Measurements from ENCODE around the gene APOL1.
A peak's percentile ranks its signal among the peaks of the same experiment; 100 is the strongest.
"Not testable (repeated sequence)": the region's sequence is repeated elsewhere in the genome, so short reads cannot be mapped to it uniquely, and the experiment has no call there.

Gene APOL1

DNA sequence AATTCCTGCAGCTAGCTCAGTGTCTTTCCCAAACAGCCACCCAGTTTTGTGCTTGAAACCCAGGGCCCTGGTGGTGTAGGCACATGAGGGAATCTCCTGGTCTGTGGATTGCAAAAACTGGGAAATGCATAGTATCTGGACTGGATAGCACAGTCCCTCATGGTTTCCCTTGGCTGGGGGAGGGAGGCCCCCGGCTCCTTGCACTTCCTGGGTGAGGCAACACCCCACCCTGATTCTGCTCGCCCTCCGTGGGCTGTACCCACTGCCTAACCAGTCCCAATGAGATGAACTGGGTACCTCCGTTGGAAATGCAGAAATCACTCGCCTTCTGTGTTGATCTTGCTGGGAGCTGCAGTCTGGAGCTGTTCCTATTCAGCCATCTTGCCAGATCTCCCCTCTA lies 19.0 kb downstream of the APOL1 start:
- DNase-seq (ENCODE audit: low read depth): not testable (repeated sequence)

DNA sequence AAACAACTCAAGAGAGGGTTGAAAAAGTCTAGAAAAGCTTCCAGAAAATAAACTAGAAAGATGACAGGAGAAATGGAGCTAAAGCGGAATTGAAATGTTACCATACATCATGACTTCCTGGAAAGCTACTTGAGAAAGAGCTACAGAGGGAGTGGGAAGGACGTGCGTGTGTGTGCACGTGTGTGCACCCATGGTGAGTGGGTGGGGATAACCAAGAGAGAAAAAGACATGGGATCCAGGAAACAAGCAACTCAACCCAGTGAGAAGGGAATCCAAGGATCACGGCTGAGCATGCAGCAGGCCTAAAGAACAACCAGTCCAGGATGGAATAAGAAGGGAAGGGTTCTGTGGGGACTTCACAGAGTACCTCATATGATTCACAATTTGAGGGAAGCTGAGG lies 21.6 kb downstream of the APOL1 start:
- DNase-seq (ENCODE audit: low read depth): no peak

DNA sequence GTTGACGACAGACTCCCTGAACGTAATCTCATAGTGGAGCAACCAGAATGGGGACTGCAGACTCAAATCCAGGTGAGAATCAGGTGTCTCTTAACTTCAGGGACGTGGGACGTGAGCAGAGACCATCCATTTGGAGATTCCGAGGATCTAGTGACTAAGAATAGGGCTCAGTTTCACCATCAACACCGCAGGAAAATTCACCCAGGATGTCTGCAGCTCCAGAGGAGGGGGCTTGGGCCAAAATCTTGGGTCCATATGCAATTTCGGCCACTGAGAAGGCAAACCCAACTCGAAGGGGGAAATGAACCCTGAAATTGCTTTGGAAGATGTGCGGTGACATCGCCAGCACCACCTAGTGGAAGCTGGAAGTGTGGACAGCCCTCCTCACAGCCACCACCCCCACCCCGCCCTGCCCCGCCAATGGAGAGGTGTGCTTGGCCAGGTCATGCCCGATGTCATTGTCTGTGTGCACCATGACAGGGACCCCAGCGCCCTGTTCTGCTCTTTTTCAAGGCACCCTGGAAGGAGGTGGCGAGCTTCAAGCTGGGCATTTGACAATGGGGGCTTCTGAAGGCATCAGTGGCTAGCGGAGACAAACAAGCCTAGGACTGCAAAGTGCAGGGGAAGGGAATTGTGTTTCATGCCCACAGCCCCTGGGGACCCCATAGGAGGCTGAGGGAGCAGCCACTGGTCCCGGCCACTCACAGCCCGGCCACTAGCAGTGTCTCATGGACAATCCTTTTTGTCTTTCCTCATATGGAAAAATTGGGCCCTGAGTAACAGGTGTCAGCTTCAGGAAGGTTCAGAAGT lies 24.8 kb downstream of the APOL1 start:
- DNase-seq (ENCODE audit: low read depth): no peak

DNA sequence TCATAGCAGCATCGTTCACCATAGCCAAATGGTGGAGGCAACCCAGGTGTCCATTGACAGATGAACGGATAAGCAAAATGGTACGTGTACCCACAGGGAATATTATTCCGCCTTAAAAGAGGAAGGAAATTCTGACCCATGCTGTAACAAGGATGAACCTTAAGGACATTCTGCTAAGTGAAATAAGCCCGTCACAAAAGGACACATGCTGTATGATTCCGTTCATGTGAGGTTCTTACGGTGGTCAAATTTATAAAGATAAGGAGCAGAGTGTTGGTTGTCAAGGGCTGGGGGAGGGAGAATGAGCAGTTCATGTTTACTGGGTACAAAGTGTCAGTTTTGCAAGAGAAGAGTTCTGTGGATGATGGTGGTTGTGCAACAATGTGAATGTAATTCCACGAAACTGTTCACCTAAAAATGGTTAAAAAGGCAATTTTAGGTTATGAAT lies 26.3 kb downstream of the APOL1 start:
- DNase-seq (ENCODE audit: low read depth): no peak

DNA sequence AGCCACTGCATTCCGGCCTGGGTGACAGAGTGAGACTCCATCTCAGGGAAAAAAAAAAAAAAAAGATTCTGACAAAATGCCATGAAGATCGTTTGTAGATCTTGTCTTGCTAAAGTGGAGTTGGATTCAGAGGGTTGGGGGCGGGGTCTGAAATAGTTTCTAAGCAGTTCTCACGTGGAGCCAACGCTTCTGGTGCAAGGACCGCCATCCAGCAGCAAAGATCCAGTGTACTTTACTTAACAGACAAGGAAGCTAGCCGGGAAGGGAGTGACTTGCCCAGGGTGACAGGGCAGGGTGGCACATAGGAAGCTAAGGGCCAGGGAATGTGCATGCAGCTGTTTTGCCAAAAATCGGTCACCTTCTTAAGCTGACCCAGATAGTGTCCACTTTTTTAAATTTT lies 27.4 kb downstream of the APOL1 start:
- DNase-seq (ENCODE audit: low read depth): no peak

DNA sequence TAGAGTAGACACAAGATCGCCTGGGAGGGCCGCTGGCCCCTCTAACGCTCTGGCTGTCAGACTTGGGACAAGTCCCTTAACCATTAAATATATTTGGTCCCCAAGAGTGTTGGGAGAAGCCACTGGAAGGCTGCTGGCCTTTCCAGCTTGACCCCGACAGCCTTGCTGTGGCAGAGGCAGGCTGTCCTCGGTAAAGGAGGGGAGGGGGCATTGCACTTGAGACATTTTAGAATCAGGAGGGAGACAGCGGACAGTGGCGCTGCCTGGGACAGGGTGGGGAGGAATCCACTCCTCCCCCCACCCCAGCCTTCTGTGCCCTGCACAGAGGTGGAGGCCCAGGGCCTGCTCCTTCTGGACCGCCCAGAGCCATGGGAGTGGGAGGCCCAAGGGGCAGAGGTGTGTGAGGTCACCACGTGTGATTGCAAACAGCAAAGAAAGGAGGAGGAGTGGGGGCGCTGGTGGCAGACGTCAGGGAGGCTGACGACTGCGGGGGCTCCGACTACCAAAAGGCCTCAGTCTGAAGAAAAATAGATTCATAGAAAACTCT lies 28.9 kb downstream of the APOL1 start:
- no peak for DNase-seq (ENCODE audit: low read depth)

DNA sequence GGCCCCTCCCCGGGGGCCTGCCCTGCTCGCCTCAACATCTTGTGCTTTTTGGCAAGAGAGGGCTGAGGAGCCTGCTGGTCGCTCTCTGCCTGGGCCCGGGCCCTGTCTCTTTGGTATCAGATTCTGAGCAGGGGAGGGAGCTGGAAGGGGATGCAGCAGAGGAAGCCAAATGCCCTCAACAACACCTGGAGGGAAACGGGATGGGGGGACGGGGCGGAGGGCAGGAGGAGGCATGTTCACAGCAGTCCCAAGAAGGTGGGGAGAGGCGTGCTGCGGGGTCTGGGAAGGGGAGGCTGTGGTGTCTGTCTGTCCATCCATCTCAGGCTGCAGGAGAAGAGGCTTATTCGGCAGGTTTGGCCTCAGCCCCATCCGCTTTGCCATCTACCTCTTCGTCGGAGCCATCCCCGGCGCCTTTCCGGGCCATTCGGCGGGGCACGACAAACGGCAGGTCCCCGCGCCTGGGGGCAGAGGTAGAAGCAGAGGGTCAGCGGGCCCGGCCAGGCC lies 29.4 kb downstream of the APOL1 start:
- DNase-seq (ENCODE audit: low read depth): no peak

DNA sequence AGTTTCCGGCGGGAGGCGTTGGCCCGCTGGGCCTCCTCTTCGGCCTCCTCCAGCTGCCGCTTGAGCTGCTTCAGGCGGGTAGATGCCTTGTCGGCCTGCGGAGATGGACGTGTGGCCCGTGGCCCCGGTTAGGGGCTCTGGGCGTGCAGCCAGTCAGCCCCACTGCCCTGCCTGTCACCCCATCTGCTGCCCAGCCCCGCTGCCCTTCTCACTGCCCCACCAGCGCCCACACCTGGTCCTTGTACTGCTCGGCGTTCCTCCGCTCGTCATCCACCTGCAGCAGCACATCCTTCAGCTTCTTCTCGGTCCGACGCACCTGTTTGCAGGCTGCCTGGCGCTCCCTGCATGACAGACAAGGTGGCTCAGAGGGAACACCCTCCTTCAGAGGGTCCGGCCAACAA lies 31.2 kb downstream of the APOL1 start:
- DNase-seq (ENCODE audit: low read depth): no peak

DNA sequence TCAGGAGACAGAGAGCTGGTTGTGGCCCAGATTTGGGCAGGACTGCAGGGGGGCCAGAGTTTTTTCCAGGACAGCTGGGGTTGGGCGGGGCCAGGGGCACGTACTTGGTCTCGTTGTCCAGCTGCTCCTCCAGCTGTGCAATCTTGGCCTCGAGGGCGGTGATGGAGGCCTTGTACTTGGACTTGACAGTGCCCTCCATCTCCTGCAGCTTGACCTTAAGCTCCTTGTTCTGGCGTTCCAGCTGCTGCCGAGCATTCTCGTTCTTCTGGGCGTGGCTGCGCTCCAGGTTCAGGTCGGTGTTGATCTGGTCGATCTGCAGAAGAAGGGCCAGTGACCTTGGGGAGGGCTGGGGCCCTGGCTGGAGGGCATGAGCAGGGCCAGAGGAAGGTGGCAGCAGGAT lies 32.1 kb downstream of the APOL1 start:
- no peak for DNase-seq (ENCODE audit: low read depth)

DNA sequence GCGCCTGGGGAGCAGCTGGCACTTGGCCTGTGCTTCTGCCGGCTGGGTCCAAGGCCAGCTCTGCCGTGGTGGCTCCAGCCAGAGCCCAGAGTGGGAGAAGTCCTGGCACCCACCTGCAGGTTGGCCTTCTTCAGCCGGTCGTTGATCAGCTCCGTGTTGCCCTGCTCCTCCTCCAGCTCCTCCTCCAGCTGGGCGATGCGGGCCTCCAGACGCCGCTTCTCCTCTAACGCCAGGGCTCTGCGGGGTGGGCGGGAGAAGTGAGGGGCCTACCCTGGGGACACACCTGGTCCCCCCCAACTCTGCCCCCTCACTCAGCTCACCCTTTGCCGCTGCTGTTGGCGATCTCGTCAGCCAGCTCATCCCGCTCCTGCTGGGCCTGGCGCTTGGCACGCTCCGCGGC lies 32.6 kb downstream of the APOL1 start:
- no peak for DNase-seq (ENCODE audit: low read depth)

DNA sequence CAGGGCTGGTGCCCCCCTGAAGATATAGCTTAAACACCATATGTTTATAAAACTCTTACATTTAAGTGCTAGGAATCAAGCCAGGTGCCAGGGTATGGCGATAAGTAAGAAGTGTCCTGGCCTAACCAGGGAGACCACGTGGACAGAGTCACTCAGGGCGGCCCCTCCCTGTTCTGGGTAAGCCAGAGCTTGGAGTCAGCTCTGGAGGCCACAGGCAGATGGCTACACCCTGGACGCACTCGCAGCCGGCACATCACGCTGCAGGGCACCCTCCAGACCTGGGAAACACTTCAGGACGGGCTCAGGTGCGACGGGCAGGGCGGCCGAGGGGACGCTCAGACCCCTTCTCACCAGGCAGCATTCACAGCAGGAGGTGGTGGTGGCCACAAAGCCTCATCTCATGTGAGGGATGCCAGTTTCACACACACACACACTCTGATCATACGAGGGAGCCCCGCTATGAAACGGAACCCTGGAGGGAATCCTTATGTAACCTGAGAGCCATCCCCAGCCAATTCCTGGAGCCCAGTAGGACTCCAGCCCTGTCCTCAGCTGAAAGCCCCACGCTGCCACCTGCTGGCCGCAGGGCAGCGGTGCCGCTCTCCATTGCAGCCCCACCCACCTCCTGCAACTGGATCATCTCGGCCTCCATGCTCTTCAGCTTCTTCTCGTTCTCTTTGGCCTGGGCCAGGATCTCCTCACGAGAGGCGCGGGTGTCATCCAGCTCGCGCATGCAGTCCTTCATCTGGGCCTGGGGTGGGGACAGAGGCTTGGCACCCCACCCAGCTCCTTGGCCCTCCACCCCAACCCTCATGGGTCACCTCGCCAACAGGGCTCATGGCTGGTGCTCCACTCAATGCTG lies 33.4 kb downstream of the APOL1 start:
- DNase-seq (ENCODE audit: low read depth): peak; percentile 42

DNA sequence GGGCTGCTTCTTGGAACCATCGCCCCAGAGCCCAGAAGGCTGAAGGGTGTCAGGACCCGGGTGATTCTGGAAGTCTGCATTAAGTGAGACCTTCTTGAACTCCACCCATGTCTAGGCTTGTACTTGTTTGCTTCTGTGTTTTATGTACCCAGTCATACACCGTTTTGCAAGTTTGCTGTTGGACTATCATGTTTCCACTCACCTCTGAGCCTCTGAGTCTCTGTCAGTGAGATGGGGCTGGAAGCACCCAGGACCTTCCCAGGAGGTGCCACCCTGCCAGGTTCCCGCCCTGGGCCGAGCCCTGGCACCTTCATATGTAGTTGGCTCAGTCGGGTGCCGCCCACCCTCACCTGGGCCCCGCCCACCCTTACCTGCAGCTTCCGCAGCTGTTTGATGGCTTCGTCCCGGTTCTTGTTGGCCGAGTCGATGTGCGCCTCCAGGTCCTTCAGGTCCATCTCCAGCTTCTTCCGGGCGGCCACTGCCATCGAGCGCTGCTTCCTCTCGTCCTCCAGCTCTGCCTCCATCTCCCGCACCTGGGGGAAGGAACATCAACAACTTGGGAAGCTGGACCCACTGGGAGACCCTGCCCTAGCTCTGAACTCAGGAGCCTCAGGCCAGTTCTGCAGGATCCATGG lies 35.1 kb downstream of the APOL1 start:
- DNase-seq (ENCODE audit: low read depth): no peak

DNA sequence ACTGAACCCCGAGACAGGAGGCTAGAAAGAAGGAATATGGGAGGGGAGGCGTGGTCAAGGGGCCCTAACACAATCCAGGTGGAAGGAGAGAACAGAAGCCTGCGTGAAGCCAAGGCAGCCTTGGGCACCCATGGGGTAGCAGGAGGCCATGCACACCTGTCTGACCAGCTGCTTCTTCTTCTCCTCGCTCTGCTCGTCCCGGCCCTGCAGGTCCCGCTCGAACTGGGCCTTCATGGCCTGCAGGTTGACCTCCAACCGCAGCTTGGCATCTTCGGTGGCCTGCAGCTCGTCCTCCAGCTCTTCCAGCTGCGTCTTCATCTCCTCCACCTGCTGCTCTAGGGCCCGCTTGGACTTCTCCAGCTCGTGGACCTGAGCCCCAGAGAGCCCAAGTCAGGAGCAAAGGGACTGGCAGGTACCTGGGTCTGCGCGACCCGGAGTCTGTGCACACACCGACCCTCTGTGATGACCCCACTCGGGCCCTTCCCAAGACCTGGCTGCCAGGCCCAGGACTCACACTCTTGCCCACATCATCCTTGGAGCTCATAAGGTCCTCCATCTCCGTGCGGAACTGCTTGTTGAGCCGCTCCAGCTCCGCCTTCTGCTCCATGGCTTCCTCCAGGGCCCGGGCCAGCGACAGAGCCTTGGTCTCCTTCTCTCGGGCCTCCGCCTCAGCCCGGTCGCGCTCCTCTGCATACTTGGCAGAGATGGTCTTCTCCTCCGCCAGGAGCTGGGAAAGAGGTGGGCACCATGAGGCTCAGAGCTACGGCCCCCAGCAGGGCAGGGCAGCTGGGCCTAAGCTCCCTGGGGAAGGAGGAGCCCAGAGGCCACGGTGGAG lies 35.9 kb downstream of the APOL1 start:
- no peak for DNase-seq (ENCODE audit: low read depth)

DNA sequence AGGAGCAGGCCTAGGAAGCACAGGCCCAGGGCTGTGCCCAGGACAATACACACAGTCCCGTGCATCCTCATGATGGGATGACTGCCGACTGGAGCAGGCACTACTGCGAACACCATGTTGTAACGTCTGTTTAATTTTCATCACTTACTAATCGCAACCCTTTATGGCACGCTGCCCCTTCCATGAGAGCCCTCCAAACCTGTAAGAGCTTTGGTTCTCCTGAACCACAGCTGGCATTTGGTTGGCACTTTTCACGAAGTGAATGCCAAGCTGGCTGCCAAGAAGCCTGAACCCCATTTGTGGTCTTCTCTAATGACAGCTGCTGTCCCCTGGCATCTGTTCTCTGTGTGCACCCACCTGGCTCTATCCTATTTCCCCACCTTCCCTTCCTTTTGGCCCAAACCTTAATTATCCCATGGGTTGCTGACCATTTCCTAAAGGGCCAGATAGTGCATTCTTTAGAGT lies 36.5 kb downstream of the APOL1 start:
- no peak for DNase-seq (ENCODE audit: low read depth)

DNA sequence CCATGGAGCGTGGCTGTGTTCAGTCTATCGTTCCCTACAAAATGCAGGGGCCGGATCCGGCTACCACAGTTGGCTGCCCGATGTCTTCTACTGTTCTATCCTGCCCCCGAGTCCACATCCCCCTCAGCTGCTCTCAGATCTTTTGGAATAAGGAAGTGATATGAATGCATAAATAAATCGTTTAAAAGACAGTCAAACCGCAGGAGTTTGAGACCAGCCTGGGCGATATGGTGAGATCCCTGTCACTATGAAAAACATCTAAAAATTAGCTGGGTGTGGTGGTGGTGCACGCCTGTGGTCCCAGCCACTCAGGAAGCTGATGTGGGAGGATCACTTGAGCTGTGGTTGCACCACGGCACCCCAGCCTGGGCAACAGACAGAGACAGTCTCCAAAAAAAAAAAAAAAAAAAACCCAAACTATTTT lies 37.0 kb downstream of the APOL1 start:
- DNase-seq (ENCODE audit: low read depth): not testable (repeated sequence)

DNA sequence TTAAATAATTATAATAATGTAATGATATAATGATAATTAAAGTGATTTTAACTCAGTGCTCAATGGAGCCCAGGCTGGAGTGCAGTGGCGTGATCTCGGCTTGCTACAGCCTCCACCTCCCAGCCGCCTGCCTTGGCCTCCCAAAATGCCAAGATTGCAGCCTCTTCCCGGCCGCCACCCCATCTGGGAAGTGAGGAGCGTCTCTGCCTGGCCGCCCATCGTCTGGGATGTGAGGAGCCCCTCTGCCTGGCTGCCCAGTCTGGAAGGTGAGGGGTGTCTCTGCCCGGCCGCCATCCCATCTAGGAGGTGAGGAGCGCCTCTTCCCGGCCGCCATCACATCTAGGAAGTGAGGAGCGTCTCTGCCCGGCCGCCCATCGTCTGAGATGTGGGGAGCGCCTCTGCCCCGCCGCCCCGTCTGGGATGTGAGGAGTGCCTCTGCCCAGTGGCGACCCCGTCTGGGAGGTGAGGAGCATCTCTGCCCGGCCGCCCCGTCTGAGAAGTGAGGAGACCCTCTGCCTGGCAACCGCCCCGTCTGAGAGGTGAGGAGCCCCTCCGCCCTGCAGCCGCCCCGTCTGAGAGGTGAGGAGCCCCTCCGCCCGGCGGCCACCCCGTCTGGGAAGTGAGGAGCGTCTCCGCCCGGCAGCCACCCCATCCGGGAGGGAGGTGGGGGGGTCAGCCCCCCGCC lies 37.6 kb downstream of the APOL1 start:
- DNase-seq (ENCODE audit: low read depth): not testable (repeated sequence)

DNA sequence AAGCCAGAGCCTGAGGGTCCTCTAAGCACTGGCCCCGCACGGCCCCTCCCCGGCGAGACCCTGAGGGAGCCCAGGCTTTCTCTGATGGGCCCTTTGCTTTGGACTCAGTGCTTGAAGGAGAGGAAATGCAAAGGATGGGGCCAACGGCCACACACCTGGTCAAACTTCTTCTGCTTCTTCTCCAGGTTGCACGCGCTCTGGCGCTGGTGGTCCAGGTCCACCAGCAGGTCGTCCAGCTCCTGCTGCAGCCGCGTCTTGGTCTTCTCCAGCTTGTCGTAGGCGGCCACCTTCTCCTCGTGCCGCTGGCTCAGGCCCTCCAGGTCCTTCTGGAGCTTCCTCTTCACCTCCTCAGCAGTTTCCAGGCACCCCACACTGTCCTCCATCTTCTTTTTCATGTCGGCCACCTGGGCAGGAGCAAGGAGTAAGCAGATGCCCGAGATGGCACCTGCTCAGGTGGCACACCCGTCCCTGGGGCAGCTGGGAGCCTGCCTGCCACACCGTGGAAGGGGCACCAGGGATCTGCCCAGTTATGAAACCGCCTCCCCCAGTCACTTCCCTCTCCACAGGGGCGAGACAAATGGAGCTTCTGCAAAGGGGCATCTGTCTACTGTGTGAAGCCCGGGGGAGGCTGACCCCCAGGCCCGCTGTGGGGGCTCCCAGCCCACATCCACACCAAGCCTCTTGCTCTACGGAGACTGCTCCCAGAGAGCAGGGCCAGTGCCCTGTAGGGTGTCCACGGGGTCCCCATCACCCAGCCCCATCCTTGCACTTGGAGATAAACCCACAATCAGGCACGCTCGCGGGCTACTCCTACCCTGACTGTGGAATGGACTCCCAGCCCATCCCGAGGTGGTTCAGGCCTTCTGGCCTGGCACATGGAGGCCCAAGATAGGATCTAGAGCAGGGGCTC lies 39.2 kb downstream of the APOL1 start:
- no peak for DNase-seq (ENCODE audit: low read depth)

DNA sequence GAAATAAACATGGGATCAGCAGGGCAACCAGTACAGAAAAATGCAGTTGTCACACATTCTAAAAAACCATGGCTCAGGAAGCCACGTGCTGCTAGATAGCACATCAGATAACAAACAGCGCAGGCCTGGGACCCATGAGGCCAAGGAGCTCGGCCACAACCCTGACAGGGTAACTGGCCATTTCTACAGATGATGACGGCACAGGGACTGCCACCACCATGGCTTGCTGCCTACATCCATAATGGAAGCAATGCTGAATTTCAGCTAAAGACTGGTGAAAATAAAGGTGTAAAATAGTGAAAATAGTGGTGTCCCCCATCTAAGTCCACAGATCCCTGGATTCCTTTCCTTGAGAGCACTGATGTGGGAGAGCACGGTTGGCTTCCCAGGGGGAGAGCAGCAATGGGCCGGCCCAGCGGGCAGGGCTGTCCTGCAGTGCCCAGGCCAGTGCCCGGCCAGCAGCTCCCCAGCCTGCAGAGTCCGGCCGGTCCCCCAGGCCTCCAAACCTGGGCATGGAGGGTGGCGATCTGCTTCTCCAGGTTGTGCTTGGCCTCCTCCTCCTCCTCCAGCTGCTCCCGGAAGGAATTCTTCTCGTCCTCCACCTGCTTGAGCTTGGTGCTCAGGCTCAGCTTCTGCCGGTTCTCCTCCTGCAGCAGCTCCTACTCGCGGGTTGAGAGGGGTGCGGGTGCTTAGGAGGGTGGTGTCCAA lies 40.0 kb downstream of the APOL1 start:
- DNase-seq (ENCODE audit: low read depth): no peak
